CD4-positive, alpha-beta T cell treated with Interferon gamma for 1 hour (primary cell): ENCODE results near the gene FLOT2.
"Not testable (repeated sequence)": the region's sequence is repeated elsewhere in the genome, so short reads cannot be mapped to it uniquely, and the experiment has no call there.

Experiments used
- DNase-seq: peaks from one replicate; pipeline ENCODE4 v3.0.0-alpha.2; 2020

The FLOT2 gene

DNA sequence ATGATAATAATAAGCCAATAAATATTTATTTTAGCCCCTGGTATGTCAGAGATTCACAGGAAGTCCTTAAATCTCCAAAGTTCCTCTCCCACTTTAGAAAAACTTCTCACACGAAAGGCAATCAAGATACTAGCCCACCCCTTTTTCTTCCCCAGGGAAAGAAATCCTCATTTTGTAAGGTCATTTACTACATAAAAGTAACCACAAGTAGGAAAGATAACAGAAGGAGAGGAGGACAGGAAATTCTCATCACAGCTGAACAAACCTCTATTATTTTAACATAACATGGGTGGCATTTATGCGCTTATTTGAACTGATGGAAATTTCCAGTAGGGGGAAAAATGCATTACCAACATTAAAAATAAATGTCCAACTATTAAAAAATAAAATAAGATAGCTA, 58.3 kb downstream of the FLOT2 start:
- DNase-seq, result no peak

GRCh38 chr17:28836541-28836940, 61.0 kb downstream of the FLOT2 start:
- not testable (repeated sequence) for DNase-seq

DNA sequence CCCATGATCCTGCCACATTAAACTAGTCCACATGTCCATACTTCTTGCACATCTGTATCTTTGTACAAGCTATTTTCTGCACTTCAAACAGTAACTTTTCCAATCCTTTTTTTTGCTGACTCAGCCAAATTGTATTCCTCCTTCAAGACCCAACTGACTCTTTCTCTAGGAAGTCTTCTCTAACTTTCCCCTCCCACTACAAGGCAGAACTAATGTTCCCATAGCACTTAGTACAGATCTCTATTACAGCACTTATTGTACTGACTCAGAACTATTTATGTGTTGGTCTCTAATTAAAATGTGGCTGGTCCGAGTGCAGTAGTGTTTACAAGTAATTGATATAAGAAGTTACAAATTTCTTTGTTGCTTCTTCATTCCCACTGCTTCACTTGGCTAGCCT, 63.1 kb downstream of the FLOT2 start:
- no peak for DNase-seq
